Progenitor cell of endocrine pancreas (in vitro differentiated cells): ENCODE data around the gene MARK4. TPM values are rescaled to one million over a fixed set of nuclear protein-coding genes. Genes with fewer than 3 reads are reported as not detected.
"Not testable (repeated sequence)": the region's sequence is repeated elsewhere in the genome, so short reads cannot be mapped to it uniquely, and the experiment has no call there.

Experiments used
- DNase-seq: peaks from one replicate; pipeline ENCODE4 v3.0.0; 2021; ENCODE audit warnings: low spot score; ENCODE audit not compliant: unreplicated experiment
- H3K27ac Mint-ChIP-seq: 2 replicates; pipeline ENCODE4 v1.8.0; 2021; ENCODE audit warnings: mild to moderate bottlenecking, moderate library complexity, mixed read lengths
- H3K27me3 Mint-ChIP-seq: 2 replicates; pipeline ENCODE4 v1.8.0; 2021; ENCODE audit warnings: mixed read lengths
- H3K36me3 Mint-ChIP-seq: 2 replicates; pipeline ENCODE4 v1.8.0; 2022; ENCODE audit warnings: mixed read lengths; ENCODE audit not compliant: insufficient read depth
- H3K4me1 Mint-ChIP-seq: 2 replicates; pipeline ENCODE4 v1.8.0; 2021; ENCODE audit warnings: low read depth, mixed read lengths
- H3K4me3 Mint-ChIP-seq: 2 replicates; pipeline ENCODE4 v1.8.0; 2021; ENCODE audit warnings: low read depth, mild to moderate bottlenecking, moderate library complexity, mixed read lengths
- H3K9me3 Mint-ChIP-seq: 2 replicates; pipeline ENCODE4 v1.8.0; 2021; ENCODE audit warnings: low read depth, mixed read lengths
- total RNA-seq: library from RNA; stranded (reverse); gene quantifications from 2 replicates; pipeline ENCODE4 v1.2.1, GENCODE V29; 2021
- TF ChIP-seq, protein P1 (sequence below): fragments of 200-600 bp; sonication (generic); IDR thresholded peaks from one replicate; pipeline ENCODE4 v1.5.0; 2021; ENCODE audit warnings: antibody characterized with exemption, mild to moderate bottlenecking; ENCODE audit not compliant: unreplicated experiment

Gene MARK4
- total RNA-seq, 1 donor from 2014 or later, result 60.4 TPM

- Mint-ChIP-seq H3K27ac (no peak overlapping the region), H3K9me3 (no peaks in the 10 kb centered on the region), H3K27me3 (peaks cover 13% of the 10 kb centered on the region), H3K36me3 (peaks cover 2% of the 10 kb centered on the region), H3K4me3 (no peak overlapping the region), H3K4me1 (peaks cover 3% of the 10 kb centered on the region)
- TF ChIP-seq, protein P1, sequence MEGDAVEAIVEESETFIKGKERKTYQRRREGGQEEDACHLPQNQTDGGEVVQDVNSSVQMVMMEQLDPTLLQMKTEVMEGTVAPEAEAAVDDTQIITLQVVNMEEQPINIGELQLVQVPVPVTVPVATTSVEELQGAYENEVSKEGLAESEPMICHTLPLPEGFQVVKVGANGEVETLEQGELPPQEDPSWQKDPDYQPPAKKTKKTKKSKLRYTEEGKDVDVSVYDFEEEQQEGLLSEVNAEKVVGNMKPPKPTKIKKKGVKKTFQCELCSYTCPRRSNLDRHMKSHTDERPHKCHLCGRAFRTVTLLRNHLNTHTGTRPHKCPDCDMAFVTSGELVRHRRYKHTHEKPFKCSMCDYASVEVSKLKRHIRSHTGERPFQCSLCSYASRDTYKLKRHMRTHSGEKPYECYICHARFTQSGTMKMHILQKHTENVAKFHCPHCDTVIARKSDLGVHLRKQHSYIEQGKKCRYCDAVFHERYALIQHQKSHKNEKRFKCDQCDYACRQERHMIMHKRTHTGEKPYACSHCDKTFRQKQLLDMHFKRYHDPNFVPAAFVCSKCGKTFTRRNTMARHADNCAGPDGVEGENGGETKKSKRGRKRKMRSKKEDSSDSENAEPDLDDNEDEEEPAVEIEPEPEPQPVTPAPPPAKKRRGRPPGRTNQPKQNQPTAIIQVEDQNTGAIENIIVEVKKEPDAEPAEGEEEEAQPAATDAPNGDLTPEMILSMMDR, result no peak
- DNase-seq, result no peak
Observed at GRCh38 chr19:45306040-45306439, 55.0 kb downstream of the MARK4 start.

- no peak overlapping the region for H3K4me3 Mint-ChIP-seq
- TF ChIP-seq, protein P1, result no peak
- H3K9me3 Mint-ChIP-seq, result no peaks in the 10 kb centered on the region
- peaks cover 2% of the 10 kb centered on the region for H3K36me3 Mint-ChIP-seq
- DNase-seq, result no peak
- peaks cover 3% of the 10 kb centered on the region for H3K4me1 Mint-ChIP-seq
- H3K27me3 Mint-ChIP-seq, result peaks cover 15% of the 10 kb centered on the region
- H3K27ac Mint-ChIP-seq, result no peak overlapping the region
Observed at GRCh38 chr19:45306518-45307027, 55.5 kb downstream of the MARK4 start.

DNA sequence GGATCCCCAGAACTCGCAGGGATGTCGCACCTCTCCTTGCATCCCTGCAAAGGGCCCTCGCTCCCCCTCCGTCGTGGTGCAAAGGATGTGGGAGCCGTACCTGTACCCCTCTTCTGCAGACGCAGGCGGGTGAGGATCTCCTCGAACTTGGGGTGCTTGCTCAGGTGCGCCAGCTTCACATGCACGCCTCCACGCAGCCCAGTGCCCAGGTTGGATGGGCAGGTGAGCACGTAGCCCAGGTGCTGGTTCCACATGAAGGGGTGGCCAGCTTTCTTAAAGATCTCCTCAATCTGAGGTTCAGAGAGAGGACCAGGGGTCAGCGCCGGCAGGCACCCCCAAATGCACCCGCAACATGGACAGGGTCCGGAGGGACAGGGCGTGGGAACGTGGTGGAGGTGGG is 56.3 kb downstream of the MARK4 start:
- peaks cover 3% of the 10 kb centered on the region for H3K4me1 Mint-ChIP-seq
- H3K36me3 Mint-ChIP-seq, result peaks cover 2% of the 10 kb centered on the region
- no peaks in the 10 kb centered on the region for H3K9me3 Mint-ChIP-seq
- no peak overlapping the region for H3K4me3 Mint-ChIP-seq
- TF ChIP-seq, protein P1, result no peak
- H3K27me3 Mint-ChIP-seq, result peaks cover 15% of the 10 kb centered on the region
- no peak for DNase-seq
- H3K27ac Mint-ChIP-seq, result no peak overlapping the region

DNA sequence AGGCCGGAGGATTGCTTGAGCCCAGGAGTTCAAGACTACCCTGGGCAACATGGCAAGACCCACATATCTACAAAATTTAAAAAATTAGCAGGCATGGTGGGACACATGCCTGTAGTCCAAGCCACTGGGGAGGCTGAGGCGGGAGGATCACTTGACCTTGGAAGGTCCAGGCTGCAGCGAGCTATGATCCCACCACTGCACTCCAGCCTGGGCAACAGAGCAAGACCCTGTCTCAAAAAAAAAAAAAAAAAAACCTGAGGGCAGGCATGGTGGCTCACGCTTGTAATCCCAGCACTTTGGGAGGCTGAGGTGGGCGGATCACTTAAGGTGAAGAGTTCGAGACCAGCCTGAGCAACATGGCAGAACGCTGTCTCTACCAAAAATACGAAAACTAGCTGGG is 58.3 kb downstream of the MARK4 start:
- not testable (repeated sequence) for DNase-seq, H3K9me3 Mint-ChIP-seq, H3K36me3 Mint-ChIP-seq, H3K27ac Mint-ChIP-seq, H3K4me3 Mint-ChIP-seq, H3K4me1 Mint-ChIP-seq
- peaks cover 25% of the 10 kb centered on the region for H3K27me3 Mint-ChIP-seq

DNA sequence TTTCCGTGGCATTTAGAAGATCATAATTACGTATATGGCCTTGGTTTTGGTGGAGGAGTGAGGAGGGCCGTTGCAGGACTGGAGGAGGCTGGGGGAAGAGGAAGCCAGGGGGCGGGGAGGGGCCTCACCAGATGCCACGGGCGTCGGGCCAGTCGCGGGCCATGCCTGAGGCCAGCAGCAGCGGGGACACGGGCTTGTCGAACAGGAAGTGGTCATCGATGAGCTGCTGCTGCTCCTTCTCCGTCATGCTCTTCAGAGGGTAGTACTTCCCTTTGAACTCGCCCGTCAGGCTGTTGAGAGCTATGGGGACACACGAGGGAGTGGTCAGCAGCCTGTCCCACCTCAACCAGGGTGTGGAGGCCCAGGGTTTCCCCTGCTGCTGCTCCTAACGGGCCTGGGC is 60.5 kb downstream of the MARK4 start:
- Mint-ChIP-seq H3K4me3 (no peak overlapping the region), H3K27me3 (peaks cover 26% of the 10 kb centered on the region)

GRCh38 chr19:45312285-45312684 is 61.2 kb downstream of the MARK4 start:
- H3K4me3 Mint-ChIP-seq, H3K9me3 Mint-ChIP-seq, H3K27ac Mint-ChIP-seq, H3K36me3 Mint-ChIP-seq, DNase-seq, H3K4me1 Mint-ChIP-seq: not testable (repeated sequence)
- H3K27me3 Mint-ChIP-seq, result peaks cover 30% of the 10 kb centered on the region

More for the DNA sequence above, 60.5 kb downstream of the MARK4 start:
- TF ChIP-seq, protein P1, result no peak
- Mint-ChIP-seq H3K27ac (no peak overlapping the region), H3K9me3 (no peaks in the 10 kb centered on the region), H3K36me3 (no peaks in the 10 kb centered on the region), H3K4me1 (no peaks in the 10 kb centered on the region)
- DNase-seq, result no peak
